Left lung (tissue), 10 donors: ENCODE data around the gene TNFSF12. TPM values are rescaled to one million over a fixed set of nuclear protein-coding genes. Genes with fewer than 3 reads are reported as not detected.

Experiments used
- ATAC-seq: fragments of 200-7000 bp; cut with Tn5 transposase; one replicate; pipeline ENCODE4 v1.9.1; 2020; ENCODE audit warnings: moderate library complexity
- DNase-seq, 4 donors: peaks; one replicate each; pipeline ENCODE4 v3.0.0-alpha.2; 2013 to 2020
- H3K27ac ChIP-seq, 2 donors: fragments of 200-600 bp; sonication (generic) in 1 of 2; one replicate each; pipeline versions ENCODE4 v1.5.0 to v1.8.0; 2020 to 2021
- H3K27me3 ChIP-seq, 2 donors: fragments of 200-600 bp; sonication (generic) in 1 of 2; one replicate each; pipeline versions ENCODE4 v1.5.0 to v1.8.0; 2020 to 2021
- H3K36me3 ChIP-seq, 2 donors: fragments of 200-600 bp; sonication (generic) in 1 of 2; one replicate each; pipeline versions ENCODE4 v1.5.0 to v1.8.0; 2020 to 2021
- H3K4me1 ChIP-seq, 2 donors: fragments of 200-600 bp; one replicate each; pipeline ENCODE4 v1.8.0; 2021
- H3K4me3 ChIP-seq, 2 donors: fragments of 200-600 bp; sonication (generic) in 1 of 2; one replicate each; pipeline versions ENCODE4 v1.5.0 to v1.8.0; 2020 to 2021; ENCODE audit warnings: mild to moderate bottlenecking in 1 of 2
- H3K9me3 ChIP-seq, 2 donors: fragments of 200-600 bp; sonication (generic) in 1 of 2; one replicate each; pipeline versions ENCODE4 v1.5.0 to v1.8.0; 2020 to 2021
- intact Hi-C, 2 donors: fragments of 100-400 bp; cut with DNase I; formaldehyde crosslinking; loops; one replicate each; pipeline versions ENCODE4 v1.11.2 to v1.14.2; 2022
- polyA plus RNA-seq, 6 donors: library from polyadenylated mRNA; unstranded; fragments of 120-200 nt; gene quantifications; one replicate each; pipeline ENCODE4 v1.2.1, GENCODE V29; 2013; ENCODE audit not compliant: insufficient read length in 6 of 6
- total RNA-seq, 2 donors: library from RNA; stranded (reverse); fragmentation: NEBNext Ultra II Directional; extraction: Animal tissue kit (Norgen Biotek cat#: 25700); gene quantifications; one replicate each; pipeline ENCODE4 v1.2.1, GENCODE V29; 2021
- TF ChIP-seq, protein P1 (sequence below), 2 donors: fragments of 200-600 bp; sonication (generic) in 1 of 2; IDR thresholded peaks; one replicate each; pipeline versions ENCODE4 v1.5.0 to v1.8.0; 2021; ENCODE audit warnings: antibody characterized with exemption in 2 of 2
- donor health status: DM: no; HTN: yes; CAD: no.
- donor health status: DM: no; HTN: no; CAD: no.

TNFSF12 gene
- total and polyA plus RNA-seq, 8 donors = 23.6 to 50.5 (median 29.9) TPM

GRCh38 chr17:7538891-7539545 is 9.8 kb upstream of the TNFSF12 start:
- intact Hi-C loops = no loop called here

DNA sequence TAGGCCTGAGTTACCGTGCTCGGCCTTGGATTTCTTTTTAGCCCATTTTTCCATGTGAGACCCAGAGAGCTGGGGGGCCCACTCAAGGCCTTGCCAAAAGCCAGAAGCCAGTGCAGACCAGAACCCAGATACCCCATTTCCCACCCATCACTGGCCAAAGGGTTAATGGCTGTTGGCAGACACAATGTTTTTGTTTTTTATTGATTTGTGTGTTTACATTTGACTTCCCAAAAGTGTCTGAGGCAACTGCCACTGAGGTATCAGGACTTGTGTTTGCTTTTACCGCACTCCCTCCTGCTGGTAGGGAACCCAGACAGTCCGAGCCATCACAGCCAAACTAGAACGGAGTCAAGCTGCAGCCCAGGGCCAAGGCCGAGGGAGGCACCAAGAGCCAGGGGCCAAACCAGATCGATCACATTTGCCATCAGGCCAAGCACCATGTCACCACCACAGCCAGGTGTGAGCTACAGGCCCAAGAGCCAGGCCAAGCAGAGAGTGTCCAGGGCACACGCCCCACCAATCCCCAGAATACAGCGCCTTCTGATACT is 7.7 kb upstream of the TNFSF12 start:
- Histone ChIP-seq H3K4me3 (no peak overlapping the region), H3K27ac (no peak overlapping the region), H3K9me3 (peaks cover 0 to 13% of the 10 kb centered on the region in 2 donors), H3K27me3 (no peaks in the 10 kb centered on the region), H3K36me3 (no peaks in the 10 kb centered on the region), H3K4me1 (no peaks in the 10 kb centered on the region)
- intact Hi-C loops = no loop called here
- ATAC-seq (no peak), DNase-seq (no peak)
- TF ChIP-seq, protein P1, sequence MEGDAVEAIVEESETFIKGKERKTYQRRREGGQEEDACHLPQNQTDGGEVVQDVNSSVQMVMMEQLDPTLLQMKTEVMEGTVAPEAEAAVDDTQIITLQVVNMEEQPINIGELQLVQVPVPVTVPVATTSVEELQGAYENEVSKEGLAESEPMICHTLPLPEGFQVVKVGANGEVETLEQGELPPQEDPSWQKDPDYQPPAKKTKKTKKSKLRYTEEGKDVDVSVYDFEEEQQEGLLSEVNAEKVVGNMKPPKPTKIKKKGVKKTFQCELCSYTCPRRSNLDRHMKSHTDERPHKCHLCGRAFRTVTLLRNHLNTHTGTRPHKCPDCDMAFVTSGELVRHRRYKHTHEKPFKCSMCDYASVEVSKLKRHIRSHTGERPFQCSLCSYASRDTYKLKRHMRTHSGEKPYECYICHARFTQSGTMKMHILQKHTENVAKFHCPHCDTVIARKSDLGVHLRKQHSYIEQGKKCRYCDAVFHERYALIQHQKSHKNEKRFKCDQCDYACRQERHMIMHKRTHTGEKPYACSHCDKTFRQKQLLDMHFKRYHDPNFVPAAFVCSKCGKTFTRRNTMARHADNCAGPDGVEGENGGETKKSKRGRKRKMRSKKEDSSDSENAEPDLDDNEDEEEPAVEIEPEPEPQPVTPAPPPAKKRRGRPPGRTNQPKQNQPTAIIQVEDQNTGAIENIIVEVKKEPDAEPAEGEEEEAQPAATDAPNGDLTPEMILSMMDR (IDR thresholded peaks at IDR 0.05) = no peak

More at GRCh38 chr17:7538891-7539545, 9.8 kb upstream of the TNFSF12 start:
- H3K27me3 ChIP-seq = no peaks in the 10 kb centered on the region
- H3K36me3 ChIP-seq = no peaks in the 10 kb centered on the region
- ATAC-seq (no peak), DNase-seq (no peak)
- H3K4me1 ChIP-seq = no peaks in the 10 kb centered on the region
- TF ChIP-seq, protein P1 (IDR thresholded peaks at IDR 0.05) = no peak
- H3K27ac ChIP-seq = no peak overlapping the region
- no peak overlapping the region for H3K4me3 ChIP-seq
- peaks cover 0 to 13% of the 10 kb centered on the region in 2 donors for H3K9me3 ChIP-seq

DNA sequence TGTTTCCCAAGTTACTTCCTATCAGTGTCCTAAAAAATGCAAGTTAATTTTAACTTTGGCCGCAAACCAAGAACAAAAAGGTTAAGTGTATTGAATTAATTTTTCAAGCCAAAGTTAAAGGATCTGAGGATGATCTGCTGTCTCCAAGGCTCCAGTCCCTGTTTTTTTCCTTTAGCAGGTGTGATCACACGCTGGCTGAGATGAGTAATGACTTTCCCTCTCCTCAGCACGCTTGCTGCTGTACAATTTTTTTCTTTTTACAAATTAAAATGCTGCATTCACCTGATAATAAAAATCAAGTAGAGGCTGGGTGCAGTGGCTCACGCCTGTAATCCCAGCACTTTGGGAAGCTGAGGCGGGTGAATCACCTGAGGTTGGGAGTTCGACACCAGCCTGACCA is 3.9 kb upstream of the TNFSF12 start:
- Histone ChIP-seq H3K36me3 (no peaks in the 10 kb centered on the region), H3K27ac (no peak overlapping the region), H3K27me3 (no peaks in the 10 kb centered on the region), H3K4me3 (no peak overlapping the region), H3K4me1 (peaks cover 6 to 15% of the 10 kb centered on the region in 2 donors), H3K9me3 (no peaks in the 10 kb centered on the region)
- ATAC-seq (no peak), DNase-seq (no peak)
- TF ChIP-seq, protein P1 (IDR thresholded peaks at IDR 0.05) = no peak
- intact Hi-C loops = no loop called here

GRCh38 chr17:7549401-7550055 is 670 bp downstream of the TNFSF12 start:
- TF ChIP-seq, protein P1 (IDR thresholded peaks at IDR 0.05) = no peak
- peak overlapping the region; percentile 55 to 78 for H3K4me3 ChIP-seq
- DNase-seq (peak in 1 of 4 donors; percentile 44), ATAC-seq (peak; percentile 72)
- intact Hi-C loops = no loop called here
- H3K9me3 ChIP-seq = no peaks in the 10 kb centered on the region
- no peaks in the 10 kb centered on the region for H3K27me3 ChIP-seq
- H3K4me1 ChIP-seq = peaks cover 6 to 55% of the 10 kb centered on the region in 2 donors
- peaks cover 0 to 7% of the 10 kb centered on the region in 2 donors for H3K36me3 ChIP-seq
- peak overlapping the region; percentile 86 for H3K27ac ChIP-seq

DNA sequence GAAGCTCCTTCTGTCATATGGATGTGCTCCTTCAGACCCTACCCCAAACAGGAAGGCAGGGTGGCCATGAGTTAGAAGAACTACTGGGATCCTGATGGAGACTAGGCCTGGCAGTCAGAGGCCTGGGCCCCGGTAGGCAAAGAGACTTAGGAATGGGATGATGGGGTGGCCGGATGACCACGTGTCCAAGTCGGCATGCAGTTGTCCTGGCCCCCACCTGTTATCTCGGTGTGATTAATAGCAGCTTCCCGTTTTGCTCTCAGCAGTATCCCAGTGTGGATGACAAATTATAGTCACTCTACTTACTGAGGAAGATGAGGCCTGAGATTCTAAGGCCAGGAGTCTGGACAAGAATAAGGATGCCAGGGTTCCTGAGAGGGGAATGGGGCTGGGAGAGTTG is 1.5 kb downstream of the TNFSF12 start:
- Histone ChIP-seq H3K4me3 (peak overlapping the region in 1 of 2 donors; percentile 78), H3K9me3 (no peaks in the 10 kb centered on the region), H3K27me3 (no peaks in the 10 kb centered on the region), H3K27ac (peak overlapping the region in 1 of 2 donors; percentile 86), H3K4me1 (peaks cover 6 to 57% of the 10 kb centered on the region in 2 donors), H3K36me3 (peaks cover 0 to 7% of the 10 kb centered on the region in 2 donors)
- TF ChIP-seq, protein P1 (IDR thresholded peaks at IDR 0.05) = no peak
- no peak for DNase-seq
- ATAC-seq = no peak
- intact Hi-C loops = no loop called here
